SK-N-SH treated with all-trans-retinoic acid at 6 μM for 48 hours (cell line): ENCODE data around the gene POU6F2.

ENCODE experiments used
- ATAC-seq: fragments of 200-7000 bp; cut with Tn5 transposase; 3 replicates; pipeline ENCODE4 v1.9.1; 2020; ENCODE audit warnings: mild to moderate bottlenecking, moderate library complexity
- ARNTL ChIP-seq: fragments of 450-650 bp; formaldehyde crosslinking; IDR thresholded peaks from 2 replicates; pipeline ENCODE4 v1.5.0; 2020; ENCODE audit warnings: low read depth, mild to moderate bottlenecking, moderate library complexity, borderline replicate concordance
- CREB5 ChIP-seq: fragments of 250-450 bp; sonication (Bioruptor Pico); IDR thresholded peaks from 2 replicates; pipeline ENCODE4 v1.5.1; 2020; ENCODE audit warnings: low read depth, mild to moderate bottlenecking, moderate library complexity
- CSDC2 ChIP-seq: fragments of 250-450 bp; sonication (Bioruptor Pico); IDR thresholded peaks from 2 replicates; pipeline ENCODE4 v1.5.0; 2020; ENCODE audit warnings: mild to moderate bottlenecking, moderate library complexity
- CSRNP3 ChIP-seq: fragments of 250-450 bp; sonication (Bioruptor Pico); IDR thresholded peaks from 2 replicates; pipeline ENCODE4 v1.5.1; 2021; ENCODE audit warnings: mild to moderate bottlenecking, moderate library complexity
- ESRRG ChIP-seq: fragments of 250-450 bp; sonication (Bioruptor Pico); IDR thresholded peaks from 2 replicates; pipeline ENCODE4 v1.6.1; 2021; ENCODE audit warnings: mild to moderate bottlenecking
- GLIS3 ChIP-seq: fragments of 250-450 bp; sonication (Bioruptor Pico); IDR thresholded peaks from 2 replicates; pipeline ENCODE4 v1.5.0; 2020; ENCODE audit warnings: mild to moderate bottlenecking, moderate library complexity
- ISL1 ChIP-seq: fragments of 250-450 bp; sonication (Bioruptor Pico); IDR thresholded peaks from 2 replicates; pipeline ENCODE4 v2.1.2; 2022; ENCODE audit warnings: mild to moderate bottlenecking, moderate library complexity
- OSR1 ChIP-seq: fragments of 250-450 bp; sonication (Bioruptor Pico); IDR thresholded peaks from 2 replicates; pipeline ENCODE4 v1.8.0; 2022; ENCODE audit warnings: moderate library complexity, mild to moderate bottlenecking, inconsistent platforms
- PATZ1 ChIP-seq: fragments of 250-450 bp; sonication (Bioruptor Pico); IDR thresholded peaks from 2 replicates; pipeline ENCODE4 v1.8.0; 2020; ENCODE audit warnings: mild to moderate bottlenecking, moderate library complexity, borderline replicate concordance
- POU6F1 ChIP-seq: fragments of 250-450 bp; sonication (Bioruptor Pico); IDR thresholded peaks from 2 replicates; pipeline ENCODE4 v1.8.0; 2021; ENCODE audit warnings: low read depth, mild to moderate bottlenecking, moderate library complexity, borderline replicate concordance
- PPARA ChIP-seq: fragments of 250-450 bp; sonication (Bioruptor Pico); IDR thresholded peaks from 2 replicates; pipeline ENCODE4 v1.5.0; 2020; ENCODE audit warnings: mild to moderate bottlenecking, borderline replicate concordance
- RARB ChIP-seq: fragments of 250-450 bp; sonication (Bioruptor Pico); IDR thresholded peaks from 2 replicates; pipeline ENCODE4 v1.8.0; 2021; ENCODE audit warnings: mild to moderate bottlenecking, moderate library complexity
- SNAI2 ChIP-seq: fragments of 250-450 bp; sonication (Bioruptor Pico); IDR thresholded peaks from 2 replicates; pipeline ENCODE4 v1.5.0; 2020; ENCODE audit warnings: mild to moderate bottlenecking, moderate library complexity
- TCF4 ChIP-seq: fragments of 250-450 bp; sonication (Bioruptor Pico); IDR thresholded peaks from 2 replicates; pipeline ENCODE4 v1.8.0; 2021; ENCODE audit warnings: mild to moderate bottlenecking, moderate library complexity, borderline replicate concordance
- TOX ChIP-seq: fragments of 250-450 bp; sonication (Bioruptor Pico); IDR thresholded peaks from 2 replicates; pipeline ENCODE4 v1.8.0; 2021; ENCODE audit warnings: mild to moderate bottlenecking, moderate library complexity, borderline replicate concordance
- ZC3H10 ChIP-seq: fragments of 250-450 bp; sonication (Bioruptor Pico); IDR thresholded peaks from 2 replicates; pipeline ENCODE4 v1.5.1; 2021; ENCODE audit warnings: mild to moderate bottlenecking, moderate library complexity
- ZFP3 ChIP-seq: fragments of 250-450 bp; sonication (Bioruptor Pico); IDR thresholded peaks from 2 replicates; pipeline ENCODE4 v1.5.0; 2020; ENCODE audit warnings: mild to moderate bottlenecking, moderate library complexity
- ZNF565 ChIP-seq: fragments of 450-650 bp; formaldehyde crosslinking; conservative IDR thresholded peaks from 2 replicates; pipeline ENCODE4 v1.5.0; 2020; ENCODE audit warnings: low read depth, mild to moderate bottlenecking, moderate library complexity
- ZNF70 ChIP-seq: fragments of 450-650 bp; formaldehyde crosslinking; IDR thresholded peaks from 2 replicates; pipeline ENCODE4 v1.5.0; 2020; ENCODE audit warnings: mild to moderate bottlenecking, moderate library complexity
- ZNF8 ChIP-seq: fragments of 450-650 bp; formaldehyde crosslinking; IDR thresholded peaks from 2 replicates; pipeline ENCODE4 v1.5.0; 2020; ENCODE audit warnings: mild to moderate bottlenecking, moderate library complexity

The POU6F2 gene

GRCh38 chr7:38977685-38978084 lies at the start of gene POU6F2:
Gene POU6F2 (plus strand): TSS chr7:38977909. CDS start chr7:38977954, 45 bp downstream.
- ATAC-seq, result no peak
- no peak for TF ChIP-seq SNAI2 (CRISPR knock-in tag)
- no peak for TF ChIP-seq ZNF8 (CRISPR knock-in tag)
- TF ChIP-seq ZC3H10, result no peak
- no peak for TF ChIP-seq CREB5 (CRISPR knock-in tag)
- no peak for TF ChIP-seq ZNF565 (CRISPR knock-in tag)
- TF ChIP-seq TOX, result no peak
- no peak for TF ChIP-seq RARB (CRISPR knock-in tag)
- TF ChIP-seq OSR1 (CRISPR knock-in tag), result no peak
- TF ChIP-seq CSDC2 (CRISPR knock-in tag), result no peak

GRCh38 chr7:38928506-38928905 lies 49.2 kb upstream of the POU6F2 start:
- no peak for TF ChIP-seq RARB (CRISPR knock-in tag)
- TF ChIP-seq TCF4 (CRISPR knock-in tag), result no peak
- TF ChIP-seq PPARA (CRISPR knock-in tag), result no peak
- no peak for TF ChIP-seq ZNF70
- no peak for TF ChIP-seq ESRRG (CRISPR knock-in tag)
- ATAC-seq, result no peak

GRCh38 chr7:38929460-38930171 lies 48.1 kb upstream of the POU6F2 start:
- TF ChIP-seq ARNTL (CRISPR knock-in tag) (no peak), ZNF70 (no peak), CSRNP3 (CRISPR knock-in tag) (no peak), ISL1 (peak; percentile 47)
- peak; percentile 27 for ATAC-seq

- no peak for TF ChIP-seq ZNF565 (CRISPR knock-in tag)
- peak; percentile 77 for ATAC-seq
Observed at GRCh38 chr7:38932509-38933168, 45.1 kb upstream of the POU6F2 start.

- no peak for ATAC-seq
- TF ChIP-seq CSDC2 (CRISPR knock-in tag), result no peak
- no peak for TF ChIP-seq ZNF70
- no peak for TF ChIP-seq TOX
- TF ChIP-seq TCF4 (CRISPR knock-in tag), result no peak
- TF ChIP-seq SNAI2 (CRISPR knock-in tag), result no peak
- TF ChIP-seq GLIS3, result no peak
- TF ChIP-seq ESRRG (CRISPR knock-in tag), result no peak
- TF ChIP-seq PPARA (CRISPR knock-in tag), result no peak
- TF ChIP-seq ZNF8 (CRISPR knock-in tag), result no peak
- TF ChIP-seq CREB5 (CRISPR knock-in tag), result no peak
- no peak for TF ChIP-seq ZNF565 (CRISPR knock-in tag)
- TF ChIP-seq RARB (CRISPR knock-in tag), result no peak
- TF ChIP-seq ZFP3 (CRISPR knock-in tag), result no peak
- no peak for TF ChIP-seq POU6F1 (CRISPR knock-in tag)
- no peak for TF ChIP-seq PATZ1
- TF ChIP-seq ZC3H10, result no peak
- no peak for TF ChIP-seq ISL1
- TF ChIP-seq CSRNP3 (CRISPR knock-in tag), result no peak
- no peak for TF ChIP-seq OSR1 (CRISPR knock-in tag)
Observed at GRCh38 chr7:38934051-38934450, 43.7 kb upstream of the POU6F2 start.
